ENCODE measurements around the gene SLC22A2.

The SLC22A2 gene

GRCh38 chr6:160203522-160203921 is 55.1 kb downstream of the SLC22A2 start:
- DNase-seq: no peak

- DNase-seq: no peak
These were observed 55.5 kb downstream of the SLC22A2 start for GRCh38 chr6:160203076-160203475.

GRCh38 chr6:160202411-160202810 is 56.2 kb downstream of the SLC22A2 start:
- DNase-seq: no peak

DNA sequence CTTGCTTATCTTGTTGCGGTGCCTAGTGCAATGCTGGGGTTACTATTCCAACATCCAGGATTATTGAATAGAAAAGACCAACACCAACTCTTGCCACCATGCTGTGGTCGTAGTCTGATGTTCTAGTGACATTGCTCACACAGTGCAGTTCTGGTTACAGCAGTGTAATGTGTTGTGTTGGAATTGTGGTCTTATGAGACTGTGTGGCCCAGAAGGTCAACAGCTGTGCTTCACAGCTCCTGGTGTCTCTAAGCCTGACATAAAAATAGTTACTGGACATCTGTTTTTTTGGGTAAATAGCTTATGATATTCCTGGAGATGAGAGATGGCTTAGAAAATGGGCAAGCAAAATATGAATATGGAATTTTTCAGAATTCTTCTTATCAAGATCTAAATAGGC is 57.6 kb downstream of the SLC22A2 start:
- no peak for DNase-seq

DNA sequence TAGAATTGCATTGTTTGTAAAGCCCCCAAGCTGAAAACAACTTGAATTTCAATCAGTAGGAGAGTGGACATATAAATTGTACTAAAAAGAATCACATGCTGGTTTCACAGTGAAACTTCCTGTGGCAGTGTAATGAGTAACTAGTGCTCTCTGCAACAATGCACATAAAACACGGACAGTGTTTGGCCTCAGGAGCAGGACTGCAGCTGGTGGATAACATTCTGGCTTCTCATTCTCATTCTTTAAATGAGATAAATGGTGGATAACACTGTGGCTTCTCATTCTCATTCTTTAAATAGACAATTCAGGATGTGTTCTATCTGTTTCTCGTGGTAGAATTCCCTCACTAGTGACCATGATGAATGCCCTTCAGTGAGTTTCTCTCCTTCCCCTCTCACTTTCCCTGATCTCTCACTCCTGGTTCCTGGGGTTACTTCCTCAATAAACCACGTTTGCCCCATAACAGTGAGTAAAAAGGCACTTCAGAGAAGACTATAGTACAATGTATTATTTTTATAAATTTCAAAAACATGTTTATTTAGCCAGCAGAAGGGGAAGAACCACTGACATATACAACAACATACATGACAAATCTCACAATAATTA is 59.9 kb downstream of the SLC22A2 start:
- DNase-seq: no peak

DNA sequence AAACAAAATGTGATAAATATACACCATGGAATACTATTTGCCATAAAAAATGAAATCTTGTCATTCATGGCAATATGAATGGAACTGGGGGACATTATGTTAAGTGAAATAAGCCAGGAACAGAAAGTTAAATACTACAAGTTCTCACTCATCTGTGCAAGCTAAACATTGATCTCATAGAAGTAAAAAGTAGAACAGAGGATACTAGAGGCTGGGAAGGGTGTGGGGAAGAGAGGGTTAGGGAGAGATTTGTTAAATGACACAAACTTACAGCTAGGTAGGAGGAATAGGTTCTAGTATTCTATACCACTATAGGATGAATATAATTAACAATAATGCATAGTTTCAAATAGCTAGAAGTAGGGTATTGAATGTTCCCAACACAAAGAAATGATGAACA is 61.0 kb downstream of the SLC22A2 start:
- no peak for DNase-seq

- no peak for DNase-seq
These were observed 63.8 kb downstream of the SLC22A2 start for GRCh38 chr6:160194808-160195207.

GRCh38 chr6:160192840-160193239 is 65.8 kb downstream of the SLC22A2 start:
- DNase-seq: no peak

- no peak for DNase-seq
These were observed 67.6 kb downstream of the SLC22A2 start for GRCh38 chr6:160190973-160191372.

DNA sequence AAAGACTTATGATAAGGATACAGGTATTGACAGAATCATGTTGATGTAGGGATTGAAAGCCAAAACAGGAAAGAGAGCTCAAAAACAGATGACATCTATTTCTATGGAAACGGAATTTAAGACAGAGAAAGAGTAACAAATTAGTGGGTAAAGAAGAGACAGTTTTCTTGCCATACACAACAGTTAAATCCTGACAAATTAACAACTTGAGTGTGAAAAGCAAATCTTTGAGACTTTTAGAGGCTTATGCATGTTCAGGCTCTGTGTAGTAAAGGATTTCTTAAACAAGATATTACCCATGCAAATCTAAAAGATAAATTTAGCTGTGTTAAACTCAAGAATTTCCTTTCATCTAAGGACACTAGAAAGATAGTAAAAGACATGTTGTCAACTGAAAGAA is 68.5 kb downstream of the SLC22A2 start:
- DNase-seq: no peak

GRCh38 chr6:160188773-160189172 is 69.8 kb downstream of the SLC22A2 start:
- no peak for DNase-seq

GRCh38 chr6:160180706-160181105 is 77.9 kb downstream of the SLC22A2 start:
- DNase-seq: no peak

GRCh38 chr6:160178271-160178670 is 80.3 kb downstream of the SLC22A2 start:
- no peak for DNase-seq

GRCh38 chr6:160177220-160177619 is 81.4 kb downstream of the SLC22A2 start:
- no peak for DNase-seq

GRCh38 chr6:160174681-160175080 is 83.9 kb downstream of the SLC22A2 start:
- DNase-seq: no peak

- DNase-seq: no peak
These were observed 84.7 kb downstream of the SLC22A2 start for GRCh38 chr6:160173806-160174527.

DNA sequence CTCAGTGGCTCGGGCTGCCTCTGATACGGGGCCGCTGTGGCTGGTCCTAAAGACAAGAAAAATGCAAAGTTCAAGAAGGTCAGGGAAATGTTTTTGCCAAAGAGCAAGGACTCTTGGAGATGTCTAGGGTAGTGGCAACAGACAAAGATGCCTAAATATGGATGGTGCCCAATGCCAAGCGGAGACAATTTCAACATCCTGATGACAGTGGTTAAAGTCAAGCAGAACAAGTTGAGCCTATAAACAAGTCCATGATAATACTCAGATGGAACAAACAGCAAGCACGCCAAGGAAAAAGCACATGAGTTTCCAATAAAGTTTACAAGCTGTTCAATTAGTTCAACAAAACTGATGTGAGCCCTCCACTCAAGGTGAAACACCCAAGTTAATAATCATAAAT is 85.9 kb downstream of the SLC22A2 start:
- no peak for DNase-seq

- no peak for DNase-seq
These were observed 88.5 kb downstream of the SLC22A2 start for GRCh38 chr6:160170018-160170680.

DNA sequence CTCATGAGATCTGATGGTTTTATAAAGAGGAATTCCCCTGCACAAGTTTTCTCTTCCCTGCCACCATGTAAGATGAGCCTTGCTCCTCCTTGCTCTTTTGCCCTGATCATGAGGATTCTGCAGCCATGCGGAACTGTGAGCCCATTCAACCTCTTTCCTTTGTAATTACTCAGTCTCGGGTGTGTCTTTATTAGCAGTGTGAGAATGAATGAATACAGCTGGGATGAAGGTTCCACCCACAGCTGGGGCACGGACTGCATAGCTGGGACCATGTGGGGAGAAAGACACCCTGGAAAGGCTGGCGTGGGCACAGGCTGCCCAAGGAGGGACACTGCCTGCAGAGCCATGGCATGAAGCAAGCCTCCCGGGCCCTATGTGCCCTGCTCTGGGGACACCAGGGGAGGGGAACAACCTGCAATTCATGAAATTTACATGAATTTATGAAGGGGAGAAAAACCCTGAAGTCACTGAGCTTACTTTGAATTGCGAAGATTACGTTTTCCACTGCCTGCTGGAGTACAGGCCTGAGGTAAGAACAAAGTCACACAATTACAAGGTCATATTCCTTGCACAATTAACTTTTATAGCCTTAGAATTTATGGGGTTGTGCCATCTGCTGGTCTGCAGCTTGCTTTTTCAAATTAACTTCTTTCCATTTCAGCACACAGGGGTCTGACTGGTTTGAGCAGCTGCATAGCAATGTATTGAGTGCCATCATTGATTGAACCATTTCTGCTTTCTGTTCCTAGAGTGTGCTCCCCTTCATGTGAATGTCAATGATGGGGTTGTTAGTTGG is 90.8 kb downstream of the SLC22A2 start:
- no peak for DNase-seq

All from SW 1271 (cell line).